Activated B cell treated with CpG ODN at 0.5 μM for 24 hours (primary cell): Measurements from ENCODE around the gene C3orf70. TPM values are rescaled to one million over a fixed set of nuclear protein-coding genes. Genes with fewer than 3 reads are reported as not detected.

ENCODE experiments used
- ATAC-seq: fragments of 200-7000 bp; cut with Tn5 transposase; one replicate; pipeline ENCODE4 v1.10.0; 2021; ENCODE audit warnings: low read depth, mild to moderate bottlenecking, moderate library complexity
- CTCF ChIA-PET: fragments of 350-600 bp; sonication (Branson Sonifier 250); formaldehyde crosslinking; loops from one replicate; lab custom pipeline; 2021; ENCODE audit warnings: antibody characterized with exemption; lab: Charles Lee
- POLR2A ChIA-PET: fragments of 350-600 bp; sonication (Branson Sonifier 250); formaldehyde crosslinking; loops from one replicate; lab custom pipeline; 2021; ENCODE audit warnings: antibody characterized with exemption; lab: Charles Lee
- DNase-seq: peaks from one replicate; pipeline ENCODE4 v3.0.0; 2022
- H3K27ac Mint-ChIP-seq: one replicate; pipeline ENCODE4 v1.8.0; 2020; ENCODE audit warnings: mixed read lengths
- H3K27me3 Mint-ChIP-seq: one replicate; pipeline ENCODE4 v1.8.0; 2021; ENCODE audit warnings: mixed read lengths
- H3K36me3 Mint-ChIP-seq: one replicate; pipeline ENCODE4 v1.8.0; 2021; ENCODE audit warnings: low read depth, mixed read lengths
- H3K4me1 Mint-ChIP-seq: one replicate; pipeline ENCODE4 v1.8.0; 2021; ENCODE audit warnings: mixed read lengths
- H3K4me3 Mint-ChIP-seq: one replicate; pipeline ENCODE4 v1.8.0; 2020; ENCODE audit warnings: mild to moderate bottlenecking, mixed read lengths
- H3K9me3 Mint-ChIP-seq: one replicate; pipeline ENCODE4 v1.8.0; 2020; ENCODE audit warnings: mixed read lengths
- intact Hi-C: fragments of 100-400 bp; cut with micrococcal nuclease; formaldehyde crosslinking; loops from one replicate; pipeline ENCODE4 v1.15.1; 2024
- total RNA-seq: library from RNA; stranded (reverse); gene quantifications from 2 replicates; pipeline ENCODE4 v1.2.3, GENCODE V29; 2022
- TF ChIP-seq, protein P1 (sequence below): fragments of 200-600 bp; IDR thresholded peaks from one replicate; pipeline ENCODE4 v1.8.0; 2022; ENCODE audit warnings: antibody characterized with exemption, mild to moderate bottlenecking

The C3orf70 gene
- total RNA-seq, 1 donor from 2014 or later: not detected

- POLR2A ChIA-PET: no interaction called here
- CTCF ChIA-PET: no interaction called here
- H3K27ac Mint-ChIP-seq: no peak overlapping the region
- no peaks in the 10 kb centered on the region for H3K36me3 Mint-ChIP-seq
- H3K4me1 Mint-ChIP-seq: no peaks in the 10 kb centered on the region
- no peak for DNase-seq
- no peak overlapping the region for H3K4me3 Mint-ChIP-seq
- intact Hi-C loops: no loop called here
- TF ChIP-seq, protein P1, sequence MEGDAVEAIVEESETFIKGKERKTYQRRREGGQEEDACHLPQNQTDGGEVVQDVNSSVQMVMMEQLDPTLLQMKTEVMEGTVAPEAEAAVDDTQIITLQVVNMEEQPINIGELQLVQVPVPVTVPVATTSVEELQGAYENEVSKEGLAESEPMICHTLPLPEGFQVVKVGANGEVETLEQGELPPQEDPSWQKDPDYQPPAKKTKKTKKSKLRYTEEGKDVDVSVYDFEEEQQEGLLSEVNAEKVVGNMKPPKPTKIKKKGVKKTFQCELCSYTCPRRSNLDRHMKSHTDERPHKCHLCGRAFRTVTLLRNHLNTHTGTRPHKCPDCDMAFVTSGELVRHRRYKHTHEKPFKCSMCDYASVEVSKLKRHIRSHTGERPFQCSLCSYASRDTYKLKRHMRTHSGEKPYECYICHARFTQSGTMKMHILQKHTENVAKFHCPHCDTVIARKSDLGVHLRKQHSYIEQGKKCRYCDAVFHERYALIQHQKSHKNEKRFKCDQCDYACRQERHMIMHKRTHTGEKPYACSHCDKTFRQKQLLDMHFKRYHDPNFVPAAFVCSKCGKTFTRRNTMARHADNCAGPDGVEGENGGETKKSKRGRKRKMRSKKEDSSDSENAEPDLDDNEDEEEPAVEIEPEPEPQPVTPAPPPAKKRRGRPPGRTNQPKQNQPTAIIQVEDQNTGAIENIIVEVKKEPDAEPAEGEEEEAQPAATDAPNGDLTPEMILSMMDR: no peak
- peaks cover 27% of the 10 kb centered on the region for H3K9me3 Mint-ChIP-seq
- no peak for ATAC-seq
- peaks cover 25% of the 10 kb centered on the region for H3K27me3 Mint-ChIP-seq
These were observed 49.3 kb downstream of the C3orf70 start for GRCh38 chr3:185103359-185104127.

- no peaks in the 10 kb centered on the region for H3K36me3 Mint-ChIP-seq
- TF ChIP-seq, protein P1: no peak
- no peaks in the 10 kb centered on the region for H3K4me1 Mint-ChIP-seq
- peaks cover 39% of the 10 kb centered on the region for H3K27me3 Mint-ChIP-seq
- no peak overlapping the region for H3K4me3 Mint-ChIP-seq
- DNase-seq (no peak), ATAC-seq (no peak)
- ChIA-PET POLR2A (no interaction called here), CTCF (no interaction called here)
- intact Hi-C loops: no loop called here
- H3K9me3 Mint-ChIP-seq: peaks cover 2% of the 10 kb centered on the region
- no peak overlapping the region for H3K27ac Mint-ChIP-seq
These were observed 58.2 kb downstream of the C3orf70 start for GRCh38 chr3:185094697-185095096.

- H3K9me3 Mint-ChIP-seq: no peaks in the 10 kb centered on the region
- no peak overlapping the region for H3K4me3 Mint-ChIP-seq
- ChIA-PET POLR2A (no interaction called here), CTCF (no interaction called here)
- intact Hi-C loops: no loop called here
- DNase-seq (no peak), ATAC-seq (no peak)
- TF ChIP-seq, protein P1: no peak
- peaks cover 27% of the 10 kb centered on the region for H3K27me3 Mint-ChIP-seq
- no peaks in the 10 kb centered on the region for H3K4me1 Mint-ChIP-seq
- H3K27ac Mint-ChIP-seq: no peak overlapping the region
- H3K36me3 Mint-ChIP-seq: no peaks in the 10 kb centered on the region
These were observed 59.7 kb downstream of the C3orf70 start for GRCh38 chr3:185093116-185093515.

DNA sequence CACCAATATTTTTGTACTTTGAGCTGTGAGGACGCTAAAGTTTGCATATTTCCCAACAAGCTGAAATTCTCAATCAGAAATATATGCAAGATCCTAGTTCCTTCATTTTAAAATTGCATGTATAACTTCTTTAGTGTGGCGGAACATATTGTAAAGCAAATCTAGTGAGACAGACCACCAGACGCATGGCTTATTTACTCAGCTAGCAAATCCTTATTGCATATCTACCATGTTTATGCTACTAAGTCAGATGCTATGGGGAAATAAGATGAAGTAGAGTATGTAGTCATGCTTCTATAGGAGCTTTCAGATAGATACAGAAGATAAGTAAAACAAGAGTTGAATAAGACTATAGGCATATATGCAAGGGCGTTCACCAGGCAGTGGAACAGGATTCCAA lies 62.0 kb downstream of the C3orf70 start:
- Mint-ChIP-seq H3K9me3 (no peaks in the 10 kb centered on the region), H3K4me1 (no peaks in the 10 kb centered on the region), H3K36me3 (no peaks in the 10 kb centered on the region), H3K27ac (no peak overlapping the region), H3K27me3 (peaks cover 18% of the 10 kb centered on the region), H3K4me3 (no peak overlapping the region)
- ATAC-seq: no peak
- TF ChIP-seq, protein P1: no peak
- ChIA-PET CTCF (no interaction called here), POLR2A (no interaction called here)
- no peak for DNase-seq
- intact Hi-C loops: no loop called here

DNA sequence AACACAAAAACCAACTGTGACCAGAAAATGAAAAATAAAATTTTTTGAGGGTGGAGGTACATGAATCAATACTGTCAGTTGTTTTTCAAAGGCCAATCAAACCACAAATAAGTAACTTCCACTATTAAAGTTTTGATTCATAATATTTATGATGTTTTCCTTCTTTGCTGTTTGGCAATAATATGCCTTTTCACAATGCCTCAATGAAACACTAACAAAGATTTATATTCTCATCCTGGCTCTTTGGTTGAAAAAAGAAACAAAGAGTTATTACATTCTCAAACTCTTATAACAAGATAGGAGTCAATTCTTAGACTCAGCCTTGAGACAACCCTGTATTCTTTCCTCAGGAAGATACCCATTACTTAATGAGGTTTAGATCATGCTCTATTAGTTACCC lies 63.1 kb downstream of the C3orf70 start:
- H3K9me3 Mint-ChIP-seq: no peaks in the 10 kb centered on the region
- no peak for DNase-seq
- no peak overlapping the region for H3K4me3 Mint-ChIP-seq
- intact Hi-C loops: no loop called here
- ChIA-PET CTCF (no interaction called here), POLR2A (no interaction called here)
- no peak overlapping the region for H3K27ac Mint-ChIP-seq
- H3K27me3 Mint-ChIP-seq: peaks cover 12% of the 10 kb centered on the region
- H3K36me3 Mint-ChIP-seq: no peaks in the 10 kb centered on the region
- TF ChIP-seq, protein P1: no peak
- ATAC-seq: no peak
- H3K4me1 Mint-ChIP-seq: no peaks in the 10 kb centered on the region
